GM12878 (cell line): ENCODE data around the gene NEK5. TPM values are rescaled to one million over a fixed set of nuclear protein-coding genes. Genes with fewer than 3 reads are reported as not detected.

ENCODE experiments used
- ATAC-seq: fragments of 200-7000 bp; cut with Tn5 transposase; 3 replicates; pipeline ENCODE4 v1.9.1; 2020; ENCODE audit warnings: mild to moderate bottlenecking, moderate library complexity
- BruUV-seq: library from RNA; stranded (reverse); fragments of 400-500 nt; replicated peaks from 2 replicates; lab custom pipeline; 2021; lab: Mats Ljungman, UMichigan
- CTCF ChIA-PET: fragments of 300-600 bp; sonication (Branson Sonifier 250); formaldehyde crosslinking; extraction: SDS; loops from one replicate; lab custom pipeline; 2021; ENCODE audit warnings: inconsistent platforms; lab: Yijun Ruan, JAX
- POLR2A ChIA-PET: fragments of 350-600 bp; formaldehyde crosslinking; extraction: SDS; loops from one replicate; lab custom pipeline; 2021; ENCODE audit warnings: inconsistent platforms; lab: Charles Lee
- RAD21 ChIA-PET: fragments of 300-600 bp; sonication (Branson Sonifier 250); formaldehyde crosslinking; loops from one replicate; lab custom pipeline; 2023; ENCODE audit warnings: antibody characterized with exemption; ENCODE audit not compliant: unreplicated experiment; lab: Charles Lee
- SMC1A ChIA-PET: fragments of 300-600 bp; sonication (Branson Sonifier 250); formaldehyde crosslinking; loops from one replicate; lab custom pipeline; 2023; ENCODE audit not compliant: unreplicated experiment, uncharacterized antibody; lab: Charles Lee
- DNase-seq: peaks from one replicate; pipeline ENCODE4 v3.0.0-alpha.2; 2011; ENCODE audit warnings: low read depth, low spot score
- FAIRE-seq: peaks from 3 replicates; lab custom pipeline; 2011; peaks lifted over from hg19 to GRCh38; lab: Jason Lieb, UNC
- H2AFZ ChIP-seq: 2 replicates; pipeline ENCODE4 v1.6.0; 2011; ENCODE audit warnings: low read depth, low read length, control low read depth; ENCODE audit not compliant: control insufficient read depth
- H3K27ac ChIP-seq: 2 replicates; pipeline ENCODE4 v1.5.1; 2011; ENCODE audit warnings: control low read depth; ENCODE audit not compliant: control insufficient read depth, insufficient read depth
- H3K27me3 ChIP-seq, 2 experiments: replicated peaks in 1 of 2; 2 replicates each; pipeline versions ENCODE4 v1.6.0 to v1.6.1; 2011; ENCODE audit warnings: low read length in 1 of 2; ENCODE audit not compliant: control insufficient read depth in 2 of 2, insufficient read depth in 2 of 2
- H3K36me3 ChIP-seq, 2 experiments: 2 replicates each; pipeline ENCODE4 v1.5.1; 2011; ENCODE audit warnings: low read length in 1 of 2; ENCODE audit not compliant: control insufficient read depth in 2 of 2, insufficient read depth in 2 of 2
- H3K4me1 ChIP-seq: 2 replicates; pipeline ENCODE4 v1.6.1; 2011; ENCODE audit warnings: mild to moderate bottlenecking, low read length, moderate library complexity, mixed read lengths; ENCODE audit not compliant: control insufficient read depth, insufficient read depth
- H3K4me2 ChIP-seq: 2 replicates; pipeline ENCODE4 v1.6.0; 2011; ENCODE audit warnings: control low read depth; ENCODE audit not compliant: control insufficient read depth, insufficient read depth
- H3K4me3 ChIP-seq: fragments of 200-600 bp; sonication (generic); 2 replicates; pipeline ENCODE4 v1.5.1; 2016
- H3K79me2 ChIP-seq: 2 replicates; pipeline ENCODE4 v1.6.0; 2011; ENCODE audit warnings: low read length; ENCODE audit not compliant: control insufficient read depth, insufficient read depth
- H3K9ac ChIP-seq: 2 replicates; pipeline ENCODE4 v1.8.0; 2011; ENCODE audit warnings: low read length, control low read depth, mixed read lengths; ENCODE audit not compliant: control insufficient read depth, insufficient read depth
- H3K9me3 ChIP-seq: replicated peaks from 3 replicates; pipeline ENCODE4 v1.5.1; 2011; ENCODE audit warnings: mild to moderate bottlenecking, low read length; ENCODE audit not compliant: control insufficient read depth, insufficient read depth
- H4K20me1 ChIP-seq: 2 replicates; pipeline ENCODE4 v1.6.0; 2011; ENCODE audit not compliant: control insufficient read depth, insufficient read depth
- CUX1 ChIP-seq: IDR thresholded peaks from 2 replicates; pipeline ENCODE4 v1.6.1; 2012; ENCODE audit warnings: improper control_type of control experiment, low read depth, low read length; ENCODE audit not compliant: insufficient replicate concordance
- GATAD2B ChIP-seq: fragments of 450-650 bp; conservative IDR thresholded peaks from 2 replicates; pipeline ENCODE4 v1.6.1; 2017; ENCODE audit warnings: low read depth, mild to moderate bottlenecking, moderate library complexity
- LARP7 ChIP-seq: fragments of 450-650 bp; IDR thresholded peaks from 2 replicates; pipeline ENCODE4 v1.6.1; 2017; ENCODE audit warnings: mild to moderate bottlenecking
- YBX1 ChIP-seq: fragments of 450-650 bp; IDR thresholded peaks from 2 replicates; pipeline ENCODE4 v1.6.1; 2016; ENCODE audit warnings: antibody characterized with exemption
- ZBTB4 ChIP-seq: fragments of 450-650 bp; formaldehyde crosslinking; IDR thresholded peaks from 2 replicates; pipeline ENCODE4 v1.4.0; 2022; ENCODE audit warnings: mild to moderate bottlenecking, moderate library complexity
- ZNF274 ChIP-seq: IDR thresholded peaks from one replicate; pipeline ENCODE4 v1.8.0; 2011; ENCODE audit not compliant: insufficient read length, insufficient read depth
- WGBS: methylation state at CpG from one replicate; pipeline ENCODE4 v1.1.6; 2016; ENCODE audit warnings: low lambda C conversion rate; ENCODE audit not compliant: insufficient replicate concordance, insufficient coverage; ENCODE audit errors: missing lambda C conversion rate; 5-methylcytosine and 5-hydroxymethylcytosine counted together
- in situ Hi-C: fragments of 300-500 bp; cut with MboI; formaldehyde crosslinking; loops from 9 replicates; pipeline ENCODE4 v1.14.3; 2018; ENCODE audit warnings: mixed read lengths
- intact Hi-C: fragments of 100-400 bp; cut with micrococcal nuclease; formaldehyde crosslinking; loops from one replicate; pipeline ENCODE4 v1.14.2; 2022; ENCODE audit not compliant: unreplicated experiment
- polyA plus RNA-seq, 11 experiments: library from polyadenylated mRNA; depleted of rRNA in 4 of 11; unstranded in 6 of 11; stranded (reverse) in 5 of 11; fragments of >200 nt; fragmentation: Nextera tagmentation in 4 of 11; fragmentation: Illumina TruSeq in 1 of 11; extraction: Ambion mirVana in 4 of 11; extraction: Trizol in 1 of 11; gene quantifications; 1 replicate in 1 of 11; 2 replicates in 10 of 11; pipeline versions ENCODE4 v1.2.1 to v1.2.3, GENCODE V29; 2011 to 2016; ENCODE audit warnings: inconsistent platforms in 2 of 11, missing spikeins in 2 of 11, low read depth in 1 of 11
- total RNA-seq, 4 experiments: library from RNA; depleted of rRNA in 3 of 4; stranded (reverse); fragments of >200 nt in 3 of 4; fragmentation: Illumina TruSeq in 1 of 4; extraction: Trizol in 1 of 4; gene quantifications; 2 replicates each; pipeline versions ENCODE4 v1.2.1 to v1.2.3, GENCODE V29; 2013 to 2021

The NEK5 gene
- total and polyA plus RNA-seq, 10 of the 15 experiments (the other 5 are each of a cell fraction or from before 2014, with no cell fraction given): 0.04 to 0.32 (median 0.20) TPM; not detected in 6

- TF ChIP-seq ZBTB4 (CRISPR knock-in tag): no peak
- TF ChIP-seq, all 136 proteins: peak for 0
Measured at GRCh38 chr13:52147225-52147624, 18.4 kb upstream of the NEK5 start (continued).

- in situ Hi-C loops: no loop called here
Measured at GRCh38 chr13:52141299-52141698, 12.4 kb upstream of the NEK5 start.

More at GRCh38 chr13:52141299-52141698, 12.4 kb upstream of the NEK5 start:
- H3K9ac ChIP-seq: no peak overlapping the region
- SMC1A ChIA-PET: interaction anchor here (0.6 kb wide), 2 partner anchors 25 to 518 kb away, joined by 3 to 4 read pairs; no protein-coding TSS in a partner anchor
- TF ChIP-seq LARP7 (no peak), ZNF274 (no peak), GATAD2B (no peak), YBX1 (no peak), CUX1 (no peak)
- TF ChIP-seq, all 136 proteins: peak for 0
- no peaks in the 10 kb centered on the region for H3K36me3 ChIP-seq
- H3K27ac ChIP-seq: no peak overlapping the region
- H3K4me3 ChIP-seq: no peak overlapping the region
- H3K9me3 ChIP-seq: no peaks in the 10 kb centered on the region
- RAD21 ChIA-PET: no interaction called here
- DNase-seq (no peak), FAIRE-seq (no peak), ATAC-seq (no peak)
- intact Hi-C loops: no loop called here
- no peak overlapping the region for H3K4me2 ChIP-seq
- no peaks in the 10 kb centered on the region for H3K4me1 ChIP-seq
- H3K79me2 ChIP-seq: no peaks in the 10 kb centered on the region
- BruUV-seq: no TSS peak
- no peak overlapping the region for H2AFZ ChIP-seq
- H4K20me1 ChIP-seq: no peaks in the 10 kb centered on the region
- no peaks in the 10 kb centered on the region for H3K27me3 ChIP-seq
- 56% methylated on average over 2 of the region's 2 CpGs for WGBS
- POLR2A ChIA-PET: no interaction called here
- CTCF ChIA-PET: interaction anchor here (1.0 kb wide), 1 partner anchor 14 kb away, joined by 3 read pairs; no protein-coding TSS in a partner anchor
